GM12873 (cell line): Measurements from ENCODE around the gene MYL7.

Experiments used
- TF ChIP-seq, protein P1 (sequence below): IDR thresholded peaks from 2 replicates; pipeline ENCODE4 v1.5.1; 2012; ENCODE audit warnings: low read depth, mild to moderate bottlenecking, moderate library complexity, low read length, control low read depth; ENCODE audit not compliant: insufficient read depth; ENCODE audit errors: missing control alignments

The MYL7 gene

DNA sequence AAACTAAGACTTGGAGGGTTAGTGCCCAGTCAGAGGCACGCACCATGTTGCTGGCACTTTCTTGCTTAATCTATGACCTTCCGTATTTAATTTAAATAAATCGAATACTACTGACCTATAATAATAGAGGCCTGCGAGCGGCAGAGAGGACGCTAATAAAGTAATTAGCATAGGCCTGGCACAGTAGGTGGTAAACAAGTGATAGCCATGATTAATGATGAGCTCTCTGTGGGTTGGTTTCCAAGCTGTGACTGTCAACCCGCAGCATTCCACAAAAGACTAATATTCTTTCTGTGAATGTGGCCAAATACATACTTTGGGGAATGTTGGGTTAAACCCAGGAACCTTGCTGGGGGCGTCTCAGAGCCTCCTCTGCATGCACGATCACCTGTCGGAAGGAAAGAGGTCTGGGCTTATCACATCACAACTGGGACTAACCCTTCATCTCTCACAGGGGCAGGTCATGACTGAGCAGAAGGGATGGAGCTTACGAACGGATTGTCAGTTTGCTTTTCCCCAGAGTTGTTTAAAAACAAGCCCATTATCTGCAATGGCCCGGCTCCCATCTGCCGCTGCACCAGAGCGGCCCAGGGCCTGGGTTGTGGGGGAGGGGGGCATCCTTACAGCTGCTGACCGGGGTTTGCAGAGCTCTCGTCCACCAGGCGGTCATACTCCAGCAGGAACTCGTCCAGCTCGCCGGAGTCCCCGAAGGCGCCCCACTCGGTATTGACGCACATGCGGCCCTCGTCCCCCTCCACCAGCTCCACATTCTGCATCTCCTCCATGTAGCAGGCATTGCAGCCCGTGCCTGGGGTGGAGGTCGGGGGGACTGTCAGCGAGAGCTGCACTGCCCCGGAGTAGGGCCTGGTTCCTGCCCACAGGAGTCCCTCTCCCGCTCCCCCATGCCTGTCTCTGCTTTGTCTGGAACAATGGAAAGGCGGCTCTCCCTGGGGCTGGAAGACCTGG lies 6.2 kb upstream of the MYL7 start:
- TF ChIP-seq, protein P1, sequence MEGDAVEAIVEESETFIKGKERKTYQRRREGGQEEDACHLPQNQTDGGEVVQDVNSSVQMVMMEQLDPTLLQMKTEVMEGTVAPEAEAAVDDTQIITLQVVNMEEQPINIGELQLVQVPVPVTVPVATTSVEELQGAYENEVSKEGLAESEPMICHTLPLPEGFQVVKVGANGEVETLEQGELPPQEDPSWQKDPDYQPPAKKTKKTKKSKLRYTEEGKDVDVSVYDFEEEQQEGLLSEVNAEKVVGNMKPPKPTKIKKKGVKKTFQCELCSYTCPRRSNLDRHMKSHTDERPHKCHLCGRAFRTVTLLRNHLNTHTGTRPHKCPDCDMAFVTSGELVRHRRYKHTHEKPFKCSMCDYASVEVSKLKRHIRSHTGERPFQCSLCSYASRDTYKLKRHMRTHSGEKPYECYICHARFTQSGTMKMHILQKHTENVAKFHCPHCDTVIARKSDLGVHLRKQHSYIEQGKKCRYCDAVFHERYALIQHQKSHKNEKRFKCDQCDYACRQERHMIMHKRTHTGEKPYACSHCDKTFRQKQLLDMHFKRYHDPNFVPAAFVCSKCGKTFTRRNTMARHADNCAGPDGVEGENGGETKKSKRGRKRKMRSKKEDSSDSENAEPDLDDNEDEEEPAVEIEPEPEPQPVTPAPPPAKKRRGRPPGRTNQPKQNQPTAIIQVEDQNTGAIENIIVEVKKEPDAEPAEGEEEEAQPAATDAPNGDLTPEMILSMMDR, result no peak

DNA sequence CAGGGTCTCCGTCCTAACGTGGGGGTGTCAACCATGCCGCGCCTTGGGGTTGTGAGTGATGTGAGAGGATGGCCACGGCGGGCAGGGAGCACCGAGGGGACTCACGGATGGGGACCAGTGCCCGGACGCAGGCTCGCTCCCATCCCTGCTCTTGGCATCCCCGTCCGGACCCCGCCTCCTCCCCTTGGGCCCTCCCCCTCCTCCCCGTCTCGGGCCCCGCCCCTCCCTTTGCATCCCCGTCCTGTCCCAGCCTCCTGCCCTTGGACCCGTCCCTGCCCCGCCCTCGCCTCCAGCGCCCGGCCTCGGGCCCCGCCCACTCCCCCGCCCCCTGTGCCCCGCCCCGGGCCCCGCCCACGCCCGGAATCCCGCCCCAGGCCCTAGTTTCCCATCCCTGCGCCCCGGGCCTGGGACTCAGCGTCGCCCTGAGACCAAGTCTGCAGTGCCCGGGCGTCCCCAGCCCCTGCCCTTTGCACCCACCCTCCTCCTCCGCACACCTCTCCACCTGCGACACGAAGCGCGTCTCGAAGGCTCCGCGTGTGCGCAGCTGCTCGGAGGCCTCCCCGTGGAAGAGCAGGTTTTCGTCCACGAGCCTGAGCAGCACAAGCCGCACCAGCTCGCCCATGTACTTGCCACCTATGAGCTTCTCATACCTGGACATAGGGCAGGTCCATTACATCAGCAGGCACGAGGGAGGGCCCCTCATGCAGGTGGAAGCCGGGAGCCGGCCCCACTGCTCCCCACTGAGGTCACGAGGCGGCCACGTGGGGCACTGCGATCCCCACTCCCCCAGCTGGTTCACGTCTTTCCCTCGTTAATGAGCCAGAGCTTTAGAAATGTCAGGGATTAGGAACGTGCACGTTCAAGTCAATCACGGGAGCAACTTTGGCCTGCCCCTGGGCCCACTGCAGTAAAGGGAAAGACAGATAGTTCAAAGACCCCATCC lies 5.1 kb upstream of the MYL7 start:
- TF ChIP-seq, protein P1, result no peak

DNA sequence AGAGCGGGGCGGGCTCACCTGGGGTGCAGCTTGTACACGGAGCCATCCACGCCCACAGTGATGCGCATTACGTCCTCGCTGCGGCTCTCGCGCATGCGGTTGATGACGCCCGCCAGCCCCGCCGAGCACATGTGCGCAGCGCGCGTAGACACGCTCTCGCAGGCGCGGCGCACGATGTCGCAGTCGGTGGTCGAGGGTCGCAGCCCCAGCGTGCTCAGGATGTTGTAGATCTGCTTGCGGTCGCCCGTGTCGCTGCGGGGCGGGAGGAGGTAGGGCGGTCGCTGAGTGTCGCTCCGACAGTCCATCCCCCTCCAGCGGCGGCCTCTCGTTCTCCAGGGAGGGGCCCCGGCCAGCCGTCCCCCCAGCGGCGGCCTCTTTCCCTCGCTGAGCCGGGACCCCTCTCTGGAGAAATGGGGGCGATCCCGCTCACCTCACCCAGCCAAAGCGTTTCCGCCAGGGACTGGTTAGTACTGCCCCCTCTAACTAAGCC lies 4.4 kb upstream of the MYL7 start:
- TF ChIP-seq, protein P1, result no peak

DNA sequence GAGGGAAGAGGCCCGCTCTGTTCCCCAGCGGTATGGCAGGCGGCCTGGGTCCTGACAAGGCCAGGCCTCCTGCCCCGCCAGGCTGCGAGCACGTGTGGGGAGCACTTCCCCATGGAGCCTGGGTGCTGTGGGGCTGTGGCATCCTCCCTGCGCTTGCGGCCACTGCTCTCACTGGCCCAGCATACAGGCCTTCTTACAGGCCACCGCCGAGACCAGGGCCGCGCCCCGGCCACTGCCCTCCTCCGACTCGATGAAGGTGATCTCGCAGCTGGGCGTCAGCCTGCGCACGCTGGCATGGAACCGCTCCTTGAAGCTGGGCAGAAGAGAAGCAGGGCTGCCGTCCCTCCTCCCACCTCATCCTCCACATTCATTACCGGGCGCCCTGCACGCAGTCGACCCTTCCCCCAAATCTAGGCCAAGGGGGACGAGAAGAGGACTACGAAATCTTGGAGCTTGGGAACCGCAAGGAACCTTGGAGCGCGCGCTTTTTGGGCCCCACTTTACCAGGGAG lies 3.9 kb upstream of the MYL7 start:
- TF ChIP-seq, protein P1, result no peak

DNA sequence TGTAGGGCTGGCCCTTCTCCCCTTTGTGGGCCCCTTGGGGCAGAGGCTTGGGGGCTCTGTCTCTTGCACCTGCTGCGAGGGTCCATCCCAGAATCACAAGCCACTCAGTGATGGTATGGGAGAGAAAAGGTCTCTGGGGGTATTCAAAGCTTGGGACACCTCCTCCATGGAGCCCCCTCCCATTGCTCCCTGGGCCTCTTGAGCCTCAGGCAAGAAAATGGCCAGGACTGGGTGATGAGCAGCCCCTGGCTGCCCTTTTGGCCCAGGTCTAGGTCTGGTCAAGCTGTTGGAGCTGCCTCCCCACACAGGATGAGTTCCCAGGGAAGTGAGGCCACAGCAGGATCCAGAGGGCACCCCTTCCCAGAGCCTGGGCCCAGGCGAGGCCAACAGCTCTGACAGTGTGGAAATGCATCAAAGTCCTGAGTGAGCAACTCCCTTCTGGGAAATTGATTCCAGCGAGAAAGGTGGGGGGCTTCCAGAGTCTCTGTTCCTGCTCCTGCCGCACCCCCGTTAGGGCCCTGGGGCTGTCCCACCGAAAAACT lies 3.4 kb upstream of the MYL7 start:
- TF ChIP-seq, protein P1, result no peak

DNA sequence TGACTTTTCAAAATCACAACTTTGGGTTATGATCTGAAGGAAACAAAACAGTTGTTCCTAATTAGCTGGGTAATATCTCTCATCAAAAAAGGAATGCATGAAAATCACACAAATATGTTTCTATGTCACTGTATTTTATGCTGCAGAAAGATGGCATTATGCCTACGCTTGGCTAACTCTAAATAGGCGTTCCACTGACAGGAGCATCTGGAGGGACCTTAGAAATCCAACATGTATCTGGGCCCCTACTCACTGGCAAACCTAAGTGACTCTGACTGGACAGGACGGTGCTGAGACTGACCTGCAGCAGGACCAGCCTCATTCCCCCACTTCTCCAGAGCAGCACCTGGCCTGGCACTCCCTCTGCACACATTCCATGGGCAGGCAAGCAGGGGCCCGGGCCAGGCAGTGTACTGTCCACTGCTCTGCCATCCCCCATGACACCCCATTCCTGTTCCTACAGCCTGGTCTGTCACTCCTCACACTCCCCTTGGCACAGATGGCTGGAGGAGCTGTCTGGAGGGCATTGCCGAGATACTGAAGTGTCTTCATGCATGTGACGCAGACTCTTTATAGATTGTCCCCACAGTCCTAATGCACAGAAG lies 2.6 kb upstream of the MYL7 start:
- TF ChIP-seq, protein P1, result no peak
